MM.1S (cell line): Measurements from ENCODE around the gene ACTR6.

ENCODE experiments used
- EZH2 ChIP-seq: fragments of 300-600 bp; sonication (generic); optimal IDR thresholded peaks from 2 replicates; pipeline ENCODE3; 2017; ENCODE audit warnings: low read depth, mild to moderate bottlenecking, antibody characterized with exemption, low read length, mixed read lengths
- EZH2phosphoT487 ChIP-seq: fragments of 300-600 bp; sonication (generic); IDR thresholded peaks from 2 replicates; pipeline ENCODE4 v1.6.1; 2018; ENCODE audit warnings: antibody characterized with exemption, low read length
- TF ChIP-seq, protein P1 (sequence below): fragments of 300-600 bp; sonication (generic); IDR thresholded peaks from 2 replicates; pipeline ENCODE4 v1.5.1; 2016; ENCODE audit warnings: antibody characterized with exemption, low read length, mixed read lengths

DNA sequence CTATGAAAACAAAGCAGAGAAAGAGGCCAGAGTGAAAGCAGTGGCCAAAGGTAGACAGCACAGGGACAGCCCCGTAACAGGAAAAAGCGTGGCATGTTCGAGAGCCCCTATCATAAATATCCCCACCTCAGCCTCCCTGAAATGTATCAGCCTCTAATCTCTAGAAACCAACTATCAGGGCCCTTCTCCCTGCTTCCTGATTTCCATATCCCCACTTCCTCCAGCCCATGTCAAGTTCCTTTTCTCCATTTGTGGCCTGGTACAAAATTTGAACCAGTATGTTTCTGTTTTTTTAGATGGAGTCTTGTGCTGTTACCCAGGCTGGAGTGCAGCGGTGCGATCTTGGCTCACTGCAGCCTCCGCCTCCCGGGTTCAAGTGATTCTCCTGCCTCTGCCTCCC is 49.3 kb downstream of the ACTR6 start:
- TF ChIP-seq, protein P1, sequence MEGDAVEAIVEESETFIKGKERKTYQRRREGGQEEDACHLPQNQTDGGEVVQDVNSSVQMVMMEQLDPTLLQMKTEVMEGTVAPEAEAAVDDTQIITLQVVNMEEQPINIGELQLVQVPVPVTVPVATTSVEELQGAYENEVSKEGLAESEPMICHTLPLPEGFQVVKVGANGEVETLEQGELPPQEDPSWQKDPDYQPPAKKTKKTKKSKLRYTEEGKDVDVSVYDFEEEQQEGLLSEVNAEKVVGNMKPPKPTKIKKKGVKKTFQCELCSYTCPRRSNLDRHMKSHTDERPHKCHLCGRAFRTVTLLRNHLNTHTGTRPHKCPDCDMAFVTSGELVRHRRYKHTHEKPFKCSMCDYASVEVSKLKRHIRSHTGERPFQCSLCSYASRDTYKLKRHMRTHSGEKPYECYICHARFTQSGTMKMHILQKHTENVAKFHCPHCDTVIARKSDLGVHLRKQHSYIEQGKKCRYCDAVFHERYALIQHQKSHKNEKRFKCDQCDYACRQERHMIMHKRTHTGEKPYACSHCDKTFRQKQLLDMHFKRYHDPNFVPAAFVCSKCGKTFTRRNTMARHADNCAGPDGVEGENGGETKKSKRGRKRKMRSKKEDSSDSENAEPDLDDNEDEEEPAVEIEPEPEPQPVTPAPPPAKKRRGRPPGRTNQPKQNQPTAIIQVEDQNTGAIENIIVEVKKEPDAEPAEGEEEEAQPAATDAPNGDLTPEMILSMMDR: no peak
- TF ChIP-seq EZH2 (no peak), EZH2phosphoT487 (no peak)
